H1 (cell line): Measurements from ENCODE around the gene TAS2R40. TPM values are rescaled to one million over a fixed set of nuclear protein-coding genes. Genes with fewer than 3 reads are reported as not detected.

Source experiments
- CTCF ChIA-PET: fragments of 300-600 bp; sonication (Branson Sonifier 250); formaldehyde crosslinking; loops from one replicate; lab custom pipeline; 2021; ENCODE audit not compliant: partially characterized antibody; lab: Charles Lee
- POLR2A ChIA-PET: fragments of 300-600 bp; sonication (Branson Sonifier 250); formaldehyde crosslinking; loops from one replicate; lab custom pipeline; 2021; ENCODE audit warnings: inconsistent platforms; ENCODE audit not compliant: partially characterized antibody; lab: Charles Lee
- DNase-seq, 2 experiments: peaks; one replicate each; pipeline versions ENCODE4 v3.0.0 to v3.0.0-alpha.2; 2010 to 2022; ENCODE audit warnings: low spot score in 2 of 2, low read depth in 1 of 2, mixed read lengths in 1 of 2
- FAIRE-seq: peaks from 2 replicates; lab custom pipeline; 2011; peaks lifted over from hg19 to GRCh38; lab: Jason Lieb, UNC
- H2AFZ ChIP-seq: 2 replicates; pipeline ENCODE4 v1.8.1; 2012; ENCODE audit warnings: low read length, inconsistent platforms
- H2AK5ac ChIP-seq: 2 replicates; pipeline ENCODE4 v1.6.1; 2013; ENCODE audit warnings: low read depth, low read length
- H2BK120ac ChIP-seq: replicated peaks from 2 replicates; pipeline ENCODE3; 2013; ENCODE audit warnings: low read depth, low read length, inconsistent platforms
- H2BK12ac ChIP-seq: 2 replicates; pipeline ENCODE4 v1.6.1; 2013; ENCODE audit warnings: low read depth, low read length
- H2BK15ac ChIP-seq: 2 replicates; pipeline ENCODE4 v1.6.1; 2013; ENCODE audit warnings: low read length
- H2BK20ac ChIP-seq: 2 replicates; pipeline ENCODE4 v1.6.1; 2013; ENCODE audit warnings: low read length
- H2BK5ac ChIP-seq: 2 replicates; pipeline ENCODE4 v1.6.1; 2013; ENCODE audit warnings: low read depth, low read length
- H3K14ac ChIP-seq: 2 replicates; pipeline ENCODE4 v1.6.1; 2013; ENCODE audit warnings: inconsistent platforms; ENCODE audit not compliant: insufficient read length
- H3K18ac ChIP-seq: 2 replicates; pipeline ENCODE4 v1.6.1; 2013; ENCODE audit warnings: low read length; ENCODE audit errors: extremely low read depth
- H3K23ac ChIP-seq: 2 replicates; pipeline ENCODE4 v1.6.1; 2013; ENCODE audit warnings: inconsistent platforms; ENCODE audit not compliant: insufficient read length
- H3K23me2 ChIP-seq: 2 replicates; pipeline ENCODE4 v1.6.1; 2013; ENCODE audit warnings: low read depth, low read length
- H3K27ac ChIP-seq: 2 replicates; pipeline ENCODE4 v1.6.1; 2011; ENCODE audit warnings: low read depth, low read length, inconsistent platforms
- H3K27me3 ChIP-seq, 4 experiments: replicated peaks in 1 of 4; 1 replicate in 1 of 4; 2 replicates in 3 of 4; pipeline versions ENCODE4 v1.6.1 to v1.8.1; 2011 to 2013; ENCODE audit warnings: low read length in 3 of 4, mild to moderate bottlenecking in 3 of 4, inconsistent platforms in 2 of 4, mixed read lengths in 2 of 4, moderate library complexity in 1 of 4; ENCODE audit not compliant: control insufficient read depth in 3 of 4, insufficient read depth in 3 of 4; ENCODE audit errors: extremely low read depth in 1 of 4
- H3K36me3 ChIP-seq, 4 experiments: 2 replicates each; pipeline versions ENCODE4 v1.6.1 to v1.8.1; 2011 to 2013; ENCODE audit warnings: mild to moderate bottlenecking in 4 of 4, low read length in 3 of 4, moderate library complexity in 2 of 4, control low read depth in 1 of 4, inconsistent platforms in 1 of 4; ENCODE audit not compliant: insufficient read depth in 4 of 4, control insufficient read depth in 2 of 4
- H3K4ac ChIP-seq: replicated peaks from 2 replicates; pipeline ENCODE3; 2013; ENCODE audit warnings: low read length, low read depth, mixed read lengths, inconsistent platforms; ENCODE audit not compliant: insufficient read length
- H3K4me1 ChIP-seq, 4 experiments: replicated peaks in 1 of 4; 1 replicate in 1 of 4; 2 replicates in 3 of 4; pipeline versions ENCODE4 v1.6.1 to v1.8.1; 2011 to 2013; ENCODE audit warnings: low read length in 3 of 4, inconsistent platforms in 2 of 4, mixed read lengths in 1 of 4; ENCODE audit not compliant: insufficient read depth in 4 of 4, control insufficient read depth in 3 of 4
- H3K4me2 ChIP-seq, 2 experiments: 2 replicates each; pipeline versions ENCODE4 v1.6.1 to v1.8.1; 2011 to 2013; ENCODE audit warnings: low read depth in 2 of 2, low read length in 2 of 2, control low read depth in 1 of 2, inconsistent platforms in 1 of 2, mild to moderate bottlenecking in 1 of 2; ENCODE audit not compliant: insufficient read depth in 1 of 2
- H3K4me3 ChIP-seq, 4 experiments: fragments of 200-600, 300-600 bp in 1 of 4; sonication (generic), shearing (Covaris generic), sonication (Bioruptor Twin) in 1 of 4; 2 replicates each; pipeline versions ENCODE4 v1.5.1 to v1.8.1; 2011 to 2016; ENCODE audit warnings: low read length in 4 of 4, low read depth in 3 of 4, control low read depth in 2 of 4, inconsistent platforms in 2 of 4, mild to moderate bottlenecking in 2 of 4, mixed read lengths in 1 of 4, moderate library complexity in 1 of 4; ENCODE audit not compliant: insufficient read depth in 2 of 4; ENCODE audit errors: extremely low read depth in 1 of 4
- H3K56ac ChIP-seq: replicated peaks from 2 replicates; pipeline ENCODE3; 2013; ENCODE audit warnings: low read depth, mild to moderate bottlenecking, mixed read lengths, low read length, inconsistent platforms; ENCODE audit not compliant: insufficient read length
- H3K79me1 ChIP-seq: 2 replicates; pipeline ENCODE4 v1.6.1; 2013; ENCODE audit warnings: low read depth, low read length, control low read depth
- H3K79me2 ChIP-seq, 2 experiments: 2 replicates each; pipeline versions ENCODE4 v1.6.1 to v1.8.1; 2012 to 2013; ENCODE audit warnings: low read length in 2 of 2, mild to moderate bottlenecking in 2 of 2, inconsistent platforms in 1 of 2; ENCODE audit not compliant: insufficient read depth in 2 of 2, control insufficient read depth in 1 of 2
- H3K9ac ChIP-seq, 4 experiments: replicated peaks in 1 of 4; 1 replicate in 1 of 4; 2 replicates in 3 of 4; pipeline versions ENCODE4 v1.6.1 to v1.8.1; 2011 to 2013; ENCODE audit warnings: low read depth in 3 of 4, low read length in 3 of 4, control low read depth in 2 of 4, mild to moderate bottlenecking in 2 of 4, moderate library complexity in 2 of 4, inconsistent platforms in 1 of 4; ENCODE audit errors: extremely low read depth in 1 of 4
- H3K9me3 ChIP-seq, 2 experiments: 2 replicates each; pipeline versions ENCODE4 v1.6.1 to v1.8.1; 2012 to 2013; ENCODE audit warnings: mild to moderate bottlenecking in 2 of 2, moderate library complexity in 2 of 2, control low read depth in 1 of 2, inconsistent platforms in 1 of 2, low read depth in 1 of 2, low read length in 1 of 2, mixed read lengths in 1 of 2; ENCODE audit not compliant: insufficient read depth in 2 of 2
- H4K20me1 ChIP-seq, 2 experiments: replicated peaks in 1 of 2; 2 replicates each; pipeline versions ENCODE3 to v1.8.1; 2011 to 2013; ENCODE audit warnings: inconsistent platforms in 2 of 2, low read length in 2 of 2, mild to moderate bottlenecking in 1 of 2; ENCODE audit not compliant: insufficient read depth in 2 of 2, control insufficient read depth in 1 of 2
- H4K5ac ChIP-seq: 2 replicates; pipeline ENCODE4 v1.6.1; 2013; ENCODE audit warnings: low read length, low read depth, mixed read lengths, inconsistent platforms; ENCODE audit not compliant: insufficient read length
- H4K8ac ChIP-seq: 2 replicates; pipeline ENCODE4 v1.8.0; 2013; ENCODE audit warnings: mild to moderate bottlenecking, moderate library complexity, low read length, inconsistent platforms; ENCODE audit not compliant: insufficient read depth; ENCODE audit errors: extremely low read depth
- H4K91ac ChIP-seq: replicated peaks from 2 replicates; pipeline ENCODE3; 2013; ENCODE audit warnings: low read length, mixed read lengths, inconsistent platforms; ENCODE audit not compliant: insufficient read length
- CBX5 ChIP-seq: fragments of 300-800, 300-1000 bp; sonication (generic); IDR thresholded peaks from 2 replicates; pipeline ENCODE4 v1.7.1; 2016; ENCODE audit warnings: antibody characterized with exemption, low read length, low read depth
- CHD1 ChIP-seq: IDR thresholded peaks from 2 replicates; pipeline ENCODE4 v1.6.1; 2012; ENCODE audit warnings: low read depth, low read length, improper control_type of control experiment
- CREB1 ChIP-seq: IDR thresholded peaks from 2 replicates; pipeline ENCODE4 v1.6.1; 2012; ENCODE audit warnings: inconsistent platforms
- HDAC2 ChIP-seq, 2 experiments: fragments of 300-600 bp in 1 of 2; sonication (generic) in 1 of 2; IDR thresholded peaks; 2 replicates each; pipeline ENCODE4 v1.6.1; 2011 to 2012; ENCODE audit warnings: low read depth in 2 of 2, low read length in 2 of 2, mild to moderate bottlenecking in 2 of 2, moderate library complexity in 2 of 2, borderline replicate concordance in 1 of 2, inconsistent platforms in 1 of 2
- MAX ChIP-seq: IDR thresholded peaks from 2 replicates; pipeline ENCODE4 v1.6.1; 2012; ENCODE audit warnings: inconsistent platforms
- POLR2A ChIP-seq, 2 experiments: IDR thresholded peaks; 1 replicate in 1 of 2; 2 replicates in 1 of 2; pipeline ENCODE4 v1.6.1; 2011; ENCODE audit warnings: low read depth in 2 of 2, low read length in 2 of 2, mild to moderate bottlenecking in 2 of 2; ENCODE audit errors: control extremely low read depth in 1 of 2
- SIRT6 ChIP-seq: IDR thresholded peaks from one replicate; pipeline ENCODE4 v1.7.1; 2012; ENCODE audit warnings: low read length, inconsistent platforms
- SUZ12 ChIP-seq: fragments of 200-600 bp; sonication (generic); IDR thresholded peaks from 2 replicates; pipeline ENCODE4 v1.6.1; 2012; ENCODE audit warnings: mild to moderate bottlenecking, inconsistent platforms, low read length, moderate library complexity, mixed read lengths
- WGBS, 2 experiments: shearing (Covaris generic) in 1 of 2; methylation state at CpG; one replicate each; pipeline versions ENCODE4 v1.1.6 to v1.1.7; 2013 to 2015; ENCODE audit warnings: low lambda C conversion rate in 2 of 2, mixed read lengths in 2 of 2, inconsistent platforms in 1 of 2, low coverage in 1 of 2, missing lambda C conversion rate in 1 of 2; ENCODE audit not compliant: insufficient replicate concordance in 2 of 2, insufficient coverage in 1 of 2, insufficient read length in 1 of 2; ENCODE audit errors: extremely low coverage in 1 of 2, missing lambda C conversion rate in 1 of 2; 5-methylcytosine and 5-hydroxymethylcytosine counted together
- polyA plus RNA-seq, 7 experiments: library from polyadenylated mRNA; depleted of rRNA in 3 of 7; stranded (reverse) in 5 of 7; unstranded in 2 of 7; fragments of >200 nt in 5 of 7; fragments of 200-250 nt in 2 of 7; gene quantifications; 1 replicate in 5 of 7; 2 replicates in 1 of 7; 4 replicates in 1 of 7; pipeline versions ENCODE4 v1.2.1 to v1.2.3, GENCODE V29; 2011 to 2013; ENCODE audit warnings: missing spikeins in 2 of 7, mixed read lengths in 2 of 7
- total RNA-seq: library from RNA; stranded (reverse); fragmentation: NEBNext Ultra II Directional; extraction: Animal tissue kit (Norgen Biotek cat#: 25700); gene quantifications from 2 replicates; pipeline ENCODE4 v1.2.1, GENCODE V29; 2021
- TF ChIP-seq, protein P1 (sequence below): IDR thresholded peaks from 2 replicates; pipeline ENCODE4 v1.6.1; 2012; ENCODE audit warnings: inconsistent platforms
- TF ChIP-seq, protein P2 (sequence below), 3 experiments: IDR thresholded peaks; 1 replicate in 2 of 3; 2 replicates in 1 of 3; pipeline versions ENCODE4 v1.5.1 to v1.6.1; 2011; ENCODE audit warnings: low read length in 3 of 3, mild to moderate bottlenecking in 3 of 3, inconsistent platforms in 2 of 3, low read depth in 1 of 3, moderate library complexity in 1 of 3; ENCODE audit not compliant: insufficient read depth in 1 of 3; ENCODE audit errors: control extremely low read depth in 1 of 3

Gene TAS2R40
- total and polyA plus RNA-seq, 2 of the 8 experiments (the other 6 are each of a cell fraction or from before 2014, with no cell fraction given) = not detected

- H3K4me3 ChIP-seq = no peak overlapping the region
- CTCF ChIA-PET = interaction anchor here (1.3 to 1.4 kb wide), 4 partner anchors 38 to 172 kb away, joined by 3 to 6 read pairs (median 4); no protein-coding TSS in a partner anchor
- no peak for FAIRE-seq
- DNase-seq = no peak
- no peak overlapping the region for H3K4me2 ChIP-seq
- H3K18ac ChIP-seq = no peak overlapping the region
- no peak overlapping the region for H4K8ac ChIP-seq
- no peak overlapping the region for H3K9ac ChIP-seq
- no peaks in the 10 kb centered on the region; the same call in 1 of the 2 replicates for H3K23me2 ChIP-seq
- H3K79me2 ChIP-seq = no peaks in the 10 kb centered on the region
- H3K56ac ChIP-seq = peak overlapping the region; percentile 86
- H3K23ac ChIP-seq = no peak overlapping the region
- H2BK5ac ChIP-seq = no peak overlapping the region
- no peak overlapping the region for H2AFZ ChIP-seq
- no peaks in the 10 kb centered on the region for H3K79me1 ChIP-seq
- no peak overlapping the region for H2AK5ac ChIP-seq
- no peaks in the 10 kb centered on the region for H3K4me1 ChIP-seq
- no peaks in the 10 kb centered on the region for H3K36me3 ChIP-seq
- WGBS, 2 experiments = 88% methylated on average over 2 of the region's 2 CpGs; no CpG with 5 or more reads in 1 of the 2 experiments
- H3K27me3 ChIP-seq = no peaks in the 10 kb centered on the region
- H2BK120ac ChIP-seq = no peak overlapping the region
- no peaks in the 10 kb centered on the region for H4K20me1 ChIP-seq
- no peak overlapping the region for H4K5ac ChIP-seq
- TF ChIP-seq CBX5 = no peak
- no peak for TF ChIP-seq POLR2A (IDR thresholded peaks at IDR 0.05; ENCODE audit: control extremely low read depth in 1 of 2, low read depth in 2 of 2, low read length in 2 of 2)
- TF ChIP-seq, protein P1, sequence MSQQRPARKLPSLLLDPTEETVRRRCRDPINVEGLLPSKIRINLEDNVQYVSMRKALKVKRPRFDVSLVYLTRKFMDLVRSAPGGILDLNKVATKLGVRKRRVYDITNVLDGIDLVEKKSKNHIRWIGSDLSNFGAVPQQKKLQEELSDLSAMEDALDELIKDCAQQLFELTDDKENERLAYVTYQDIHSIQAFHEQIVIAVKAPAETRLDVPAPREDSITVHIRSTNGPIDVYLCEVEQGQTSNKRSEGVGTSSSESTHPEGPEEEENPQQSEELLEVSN = no peak
- no peak for TF ChIP-seq SUZ12
- no peak for TF ChIP-seq CREB1
- no peak for TF ChIP-seq SIRT6
- TF ChIP-seq MAX = no peak
- TF ChIP-seq HDAC2 (IDR thresholded peaks at IDR 0.05; ENCODE audit: borderline replicate concordance in 1 of 2, low read depth in 2 of 2, low read length in 2 of 2) = no peak
- TF ChIP-seq CHD1 = no peak
- TF ChIP-seq, protein P2, sequence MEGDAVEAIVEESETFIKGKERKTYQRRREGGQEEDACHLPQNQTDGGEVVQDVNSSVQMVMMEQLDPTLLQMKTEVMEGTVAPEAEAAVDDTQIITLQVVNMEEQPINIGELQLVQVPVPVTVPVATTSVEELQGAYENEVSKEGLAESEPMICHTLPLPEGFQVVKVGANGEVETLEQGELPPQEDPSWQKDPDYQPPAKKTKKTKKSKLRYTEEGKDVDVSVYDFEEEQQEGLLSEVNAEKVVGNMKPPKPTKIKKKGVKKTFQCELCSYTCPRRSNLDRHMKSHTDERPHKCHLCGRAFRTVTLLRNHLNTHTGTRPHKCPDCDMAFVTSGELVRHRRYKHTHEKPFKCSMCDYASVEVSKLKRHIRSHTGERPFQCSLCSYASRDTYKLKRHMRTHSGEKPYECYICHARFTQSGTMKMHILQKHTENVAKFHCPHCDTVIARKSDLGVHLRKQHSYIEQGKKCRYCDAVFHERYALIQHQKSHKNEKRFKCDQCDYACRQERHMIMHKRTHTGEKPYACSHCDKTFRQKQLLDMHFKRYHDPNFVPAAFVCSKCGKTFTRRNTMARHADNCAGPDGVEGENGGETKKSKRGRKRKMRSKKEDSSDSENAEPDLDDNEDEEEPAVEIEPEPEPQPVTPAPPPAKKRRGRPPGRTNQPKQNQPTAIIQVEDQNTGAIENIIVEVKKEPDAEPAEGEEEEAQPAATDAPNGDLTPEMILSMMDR (IDR thresholded peaks at IDR 0.05; ENCODE audit: control extremely low read depth in 1 of 3, insufficient read depth in 1 of 3, low read depth in 1 of 3, low read length in 3 of 3) = no peak
- TF ChIP-seq, all 59 proteins: peak for 0
- Histone ChIP-seq H4K91ac (no peak overlapping the region), H2BK12ac (no peak overlapping the region), H2BK15ac (no peak overlapping the region), H3K27ac (no peak overlapping the region), H3K4ac (no peak overlapping the region), H3K14ac (no peak overlapping the region), H3K9me3 (no peaks in the 10 kb centered on the region), H2BK20ac (no peak overlapping the region)
- POLR2A ChIA-PET = no interaction called here
Measured at GRCh38 chr7:143177374-143178119, 44.3 kb upstream of the TAS2R40 start.
